ENCODE data around the gene NDUFB3. TPM values are rescaled to one million over a fixed set of nuclear protein-coding genes. Genes with fewer than 3 reads are reported as not detected.

Gene NDUFB3
- polyA plus RNA-seq, 2 of the 4 experiments (the other 2 are of a cell fraction): 162 to 220 TPM

DNA sequence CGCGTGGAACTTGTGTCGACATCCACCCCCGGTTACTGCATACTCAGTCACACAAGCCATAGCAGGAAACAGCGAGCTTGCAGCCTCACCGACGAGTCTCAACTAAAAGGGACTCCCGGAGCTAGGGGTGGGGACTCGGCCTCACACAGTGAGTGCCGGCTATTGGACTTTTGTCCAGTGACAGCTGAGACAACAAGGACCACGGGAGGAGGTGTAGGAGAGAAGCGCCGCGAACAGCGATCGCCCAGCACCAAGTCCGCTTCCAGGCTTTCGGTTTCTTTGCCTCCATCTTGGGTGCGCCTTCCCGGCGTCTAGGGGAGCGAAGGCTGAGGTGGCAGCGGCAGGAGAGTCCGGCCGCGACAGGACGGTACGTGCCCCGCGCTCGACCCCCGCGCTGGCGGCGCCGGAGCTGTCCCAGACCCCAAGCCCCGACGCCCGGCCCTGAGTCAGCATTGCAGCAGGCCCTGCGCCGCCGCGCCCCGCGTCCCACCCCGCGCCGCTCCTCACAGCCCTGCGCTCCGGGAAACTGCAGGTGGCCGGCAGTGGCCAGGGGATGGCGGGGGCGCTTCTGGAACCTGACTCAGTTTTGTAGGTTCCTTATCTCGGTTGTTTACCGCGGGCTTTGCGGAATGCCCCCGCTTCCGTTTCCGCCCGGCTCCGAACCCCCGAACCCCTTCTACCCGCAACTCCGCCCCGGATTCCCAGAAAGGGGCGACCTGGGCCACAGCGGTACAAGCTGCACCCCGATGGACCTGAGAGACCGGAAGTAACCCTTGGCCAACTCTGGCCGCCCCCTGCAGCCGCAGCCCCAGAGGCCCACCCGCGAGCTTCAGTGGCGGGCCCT lies 44.5 kb downstream of the NDUFB3 start, which contains the start of gene CFLAR (continued):
- TF ChIP-seq, protein P1, sequence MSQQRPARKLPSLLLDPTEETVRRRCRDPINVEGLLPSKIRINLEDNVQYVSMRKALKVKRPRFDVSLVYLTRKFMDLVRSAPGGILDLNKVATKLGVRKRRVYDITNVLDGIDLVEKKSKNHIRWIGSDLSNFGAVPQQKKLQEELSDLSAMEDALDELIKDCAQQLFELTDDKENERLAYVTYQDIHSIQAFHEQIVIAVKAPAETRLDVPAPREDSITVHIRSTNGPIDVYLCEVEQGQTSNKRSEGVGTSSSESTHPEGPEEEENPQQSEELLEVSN (IDR thresholded peaks at IDR 0.05; ENCODE audit: borderline replicate concordance, low read depth): 0 out of 2 replicates have a peak, but pooled peaks have one; percentile 7
- TF ChIP-seq ZNF302 (CRISPR knock-in tag; IDR thresholded peaks at IDR 0.05): no peak
- no peak for TF ChIP-seq EHF (CRISPR knock-in tag; IDR thresholded peaks at IDR 0.05)
- TF ChIP-seq EP300 (IDR thresholded peaks at IDR 0.05): no peak
- peak; percentile 67 for TF ChIP-seq MAFK (IDR thresholded peaks at IDR 0.05; ENCODE audit: partially characterized antibody)
- no peak for TF ChIP-seq FOSL2 (IDR thresholded peaks at IDR 0.05)
- no peak for TF ChIP-seq FOSL2 (CRISPR knock-in tag; IDR thresholded peaks at IDR 0.05)
- TF ChIP-seq HOXB5 (CRISPR knock-in tag; IDR thresholded peaks at IDR 0.05): no peak
- no peak for TF ChIP-seq HOXA7 (CRISPR knock-in tag; IDR thresholded peaks at IDR 0.05)
- TF ChIP-seq EHMT2 (IDR thresholded peaks at IDR 0.05; ENCODE audit: low read depth): no peak; the same call in 1 of the 2 replicates
- peak; percentile 68; the same call in 1 of the 2 replicates for TF ChIP-seq PHF8 (IDR thresholded peaks at IDR 0.05; ENCODE audit: borderline replicate concordance, low read depth)
- TF ChIP-seq, protein P2, sequence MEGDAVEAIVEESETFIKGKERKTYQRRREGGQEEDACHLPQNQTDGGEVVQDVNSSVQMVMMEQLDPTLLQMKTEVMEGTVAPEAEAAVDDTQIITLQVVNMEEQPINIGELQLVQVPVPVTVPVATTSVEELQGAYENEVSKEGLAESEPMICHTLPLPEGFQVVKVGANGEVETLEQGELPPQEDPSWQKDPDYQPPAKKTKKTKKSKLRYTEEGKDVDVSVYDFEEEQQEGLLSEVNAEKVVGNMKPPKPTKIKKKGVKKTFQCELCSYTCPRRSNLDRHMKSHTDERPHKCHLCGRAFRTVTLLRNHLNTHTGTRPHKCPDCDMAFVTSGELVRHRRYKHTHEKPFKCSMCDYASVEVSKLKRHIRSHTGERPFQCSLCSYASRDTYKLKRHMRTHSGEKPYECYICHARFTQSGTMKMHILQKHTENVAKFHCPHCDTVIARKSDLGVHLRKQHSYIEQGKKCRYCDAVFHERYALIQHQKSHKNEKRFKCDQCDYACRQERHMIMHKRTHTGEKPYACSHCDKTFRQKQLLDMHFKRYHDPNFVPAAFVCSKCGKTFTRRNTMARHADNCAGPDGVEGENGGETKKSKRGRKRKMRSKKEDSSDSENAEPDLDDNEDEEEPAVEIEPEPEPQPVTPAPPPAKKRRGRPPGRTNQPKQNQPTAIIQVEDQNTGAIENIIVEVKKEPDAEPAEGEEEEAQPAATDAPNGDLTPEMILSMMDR (IDR thresholded peaks at IDR 0.05): no peak
- 0 out of 2 replicates have a peak, but pooled peaks have one; percentile 6 for TF ChIP-seq MYC (IDR thresholded peaks at IDR 0.05; ENCODE audit: borderline replicate concordance, low read length)
- no peak for TF ChIP-seq CHD2 (IDR thresholded peaks at IDR 0.05; ENCODE audit: low read length, partially characterized antibody)
- TF ChIP-seq JUN (IDR thresholded peaks at IDR 0.05): peak; percentile 11 to 74; a peak in 3 of 5 replicates
- no peak for TF ChIP-seq ELK1 (IDR thresholded peaks at IDR 0.05; ENCODE audit: low read depth, low read length)
- TF ChIP-seq SREBF2 (IDR thresholded peaks at IDR 0.05): no peak
- no peak for TF ChIP-seq NR3C1 (IDR thresholded peaks at IDR 0.05)
- TF ChIP-seq NFE2L2 (conservative IDR thresholded peaks at IDR 0.05; ENCODE audit: low read length): no peak
- no peak for TF ChIP-seq FOXS1 (CRISPR knock-in tag; IDR thresholded peaks at IDR 0.05)
- no peak for TF ChIP-seq JUNB (IDR thresholded peaks at IDR 0.05)
- no peak for TF ChIP-seq REST (IDR thresholded peaks at IDR 0.05)
- no peak for TF ChIP-seq HMGXB4 (CRISPR knock-in tag; IDR thresholded peaks at IDR 0.05; ENCODE audit: borderline replicate concordance)
- TF ChIP-seq, protein P3, sequence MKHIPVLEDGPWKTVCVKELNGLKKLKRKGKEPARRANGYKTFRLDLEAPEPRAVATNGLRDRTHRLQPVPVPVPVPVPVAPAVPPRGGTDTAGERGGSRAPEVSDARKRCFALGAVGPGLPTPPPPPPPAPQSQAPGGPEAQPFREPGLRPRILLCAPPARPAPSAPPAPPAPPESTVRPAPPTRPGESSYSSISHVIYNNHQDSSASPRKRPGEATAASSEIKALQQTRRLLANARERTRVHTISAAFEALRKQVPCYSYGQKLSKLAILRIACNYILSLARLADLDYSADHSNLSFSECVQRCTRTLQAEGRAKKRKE (CRISPR knock-in tag; IDR thresholded peaks at IDR 0.05; ENCODE audit: low read depth): no peak
- no peak for TF ChIP-seq BCL3 (IDR thresholded peaks at IDR 0.05)
- no peak for TF ChIP-seq MAZ (IDR thresholded peaks at IDR 0.05; ENCODE audit: borderline replicate concordance, low read depth, low read length)
- TF ChIP-seq CBX8 (IDR thresholded peaks at IDR 0.05): no peak
- peak; percentile 43 for TF ChIP-seq POLR2A (IDR thresholded peaks at IDR 0.05; ENCODE audit: low read length)
